Panc1 (cell line): ENCODE data around the gene LAMB4. TPM values are rescaled to one million over a fixed set of nuclear protein-coding genes. Genes with fewer than 3 reads are reported as not detected.

Experiments used
- ATAC-seq: fragments of 200-7000 bp; cut with Tn5 transposase; 2 replicates; pipeline ENCODE4 v1.9.1; 2020; ENCODE audit warnings: mild to moderate bottlenecking, moderate library complexity
- Bru-seq: library from RNA; stranded (reverse); fragments of 400-500 nt; gene quantifications from one replicate; lab custom pipeline; 2021; lab: Mats Ljungman, UMichigan
- BruChase-seq, 2 experiments: library from RNA; stranded (reverse); fragments of 400-500 nt; gene quantifications; one replicate each; lab custom pipeline; 2021; lab: Mats Ljungman, UMichigan
- BruUV-seq: library from RNA; stranded (reverse); fragments of 400-500 nt; replicated peaks from 2 replicates; lab custom pipeline; 2021; lab: Mats Ljungman, UMichigan
- CTCF ChIA-PET: fragments of 300-600 bp; sonication (Branson Sonifier 250); formaldehyde crosslinking; loops from one replicate; lab custom pipeline; 2022; ENCODE audit warnings: antibody characterized with exemption; lab: Charles Lee
- POLR2A ChIA-PET: fragments of 300-600 bp; sonication (Branson Sonifier 250); formaldehyde crosslinking; loops from one replicate; lab custom pipeline; 2022; ENCODE audit warnings: antibody characterized with exemption; lab: Charles Lee
- DNase-seq: peaks from one replicate; pipeline ENCODE4 v3.0.0-alpha.2; 2010; ENCODE audit warnings: low read depth, low spot score
- H3K27ac ChIP-seq: 2 replicates; pipeline ENCODE4 v1.5.1; 2011; ENCODE audit warnings: mild to moderate bottlenecking, low read length, inconsistent platforms
- H3K27me3 ChIP-seq: fragments of 200-500 bp; sonication (Bioruptor generic); 2 replicates; pipeline ENCODE4 v1.6.0; 2014; ENCODE audit warnings: low read length, inconsistent platforms; ENCODE audit not compliant: control insufficient read depth, insufficient read depth
- H3K36me3 ChIP-seq: fragments of 200-500 bp; sonication (Bioruptor generic); 2 replicates; pipeline ENCODE4 v1.5.1; 2014; ENCODE audit warnings: inconsistent platforms, mild to moderate bottlenecking, low read length, moderate library complexity; ENCODE audit not compliant: control insufficient read depth, insufficient read depth
- H3K4me1 ChIP-seq: 2 replicates; pipeline ENCODE4 v1.5.1; 2011; ENCODE audit warnings: inconsistent platforms, mild to moderate bottlenecking, low read length, moderate library complexity; ENCODE audit not compliant: control insufficient read depth, insufficient read depth
- H3K4me3 ChIP-seq, 2 experiments: 2 replicates each; pipeline ENCODE4 v1.5.1; 2011 to 2012; ENCODE audit warnings: low read depth in 2 of 2, low read length in 2 of 2, mild to moderate bottlenecking in 2 of 2, inconsistent platforms in 1 of 2, moderate library complexity in 1 of 2
- H3K9me3 ChIP-seq: fragments of 200-500 bp; sonication (Bioruptor generic); 2 replicates; pipeline ENCODE4 v1.5.1; 2014; ENCODE audit warnings: low read depth, mild to moderate bottlenecking, inconsistent platforms, low read length, moderate library complexity; ENCODE audit not compliant: control insufficient read depth, insufficient read depth
- POLR2AphosphoS5 ChIP-seq: IDR thresholded peaks from 2 replicates; pipeline ENCODE4 v1.6.1; 2012; ENCODE audit warnings: mild to moderate bottlenecking, low read depth, low read length, moderate library complexity
- SIN3A ChIP-seq: IDR thresholded peaks from 2 replicates; pipeline ENCODE4 v1.6.1; 2012; ENCODE audit warnings: low read depth, mild to moderate bottlenecking, low read length, moderate library complexity, borderline replicate concordance; ENCODE audit not compliant: insufficient read depth
- TCF7L2 ChIP-seq: IDR thresholded peaks from 2 replicates; pipeline ENCODE4 v1.6.1; 2011; ENCODE audit warnings: mild to moderate bottlenecking, low read depth, low read length, inconsistent platforms
- in situ Hi-C: cut with HindIII; loops from 2 replicates; pipeline ENCODE4 v1.10.0; 2016; ENCODE audit warnings: low sequenced_read_pairs, low pct_unique_long_range_greater_than_20kb
- intact Hi-C: fragments of 100-400 bp; cut with micrococcal nuclease; formaldehyde crosslinking; loops from one replicate; pipeline ENCODE4 v1.10.0; 2022; ENCODE audit not compliant: unreplicated experiment
- long read RNA-seq: library from polyadenylated mRNA; unstranded; transcript quantifications from one replicate; pipeline ENCODE4 v2.0.0, GENCODE V29; 2021; ENCODE audit not compliant: unreplicated experiment
- polyA plus RNA-seq: library from polyadenylated mRNA; unstranded; fragments of >200 nt; gene quantifications from one replicate; pipeline ENCODE4 v1.2.1, GENCODE V29; 2012; ENCODE audit warnings: missing spikeins; ENCODE audit not compliant: insufficient read length
- total RNA-seq: library from RNA; stranded (reverse); gene quantifications from one replicate; pipeline ENCODE4 v1.2.1, GENCODE V29; 2021; ENCODE audit not compliant: unreplicated experiment
- TF ChIP-seq, protein P1 (sequence below): fragments of 450-650 bp; IDR thresholded peaks from 2 replicates; pipeline ENCODE4 v1.5.1; 2017; ENCODE audit warnings: mild to moderate bottlenecking
- TF ChIP-seq, protein P2 (sequence below), 2 experiments: IDR thresholded peaks; 2 replicates each; pipeline ENCODE4 v1.6.1; 2011 to 2012; ENCODE audit warnings: low read depth in 2 of 2, control low read depth in 1 of 2, low read length in 1 of 2, mild to moderate bottlenecking in 1 of 2, moderate library complexity in 1 of 2; ENCODE audit not compliant: insufficient read depth in 1 of 2

The LAMB4 gene, protein sequence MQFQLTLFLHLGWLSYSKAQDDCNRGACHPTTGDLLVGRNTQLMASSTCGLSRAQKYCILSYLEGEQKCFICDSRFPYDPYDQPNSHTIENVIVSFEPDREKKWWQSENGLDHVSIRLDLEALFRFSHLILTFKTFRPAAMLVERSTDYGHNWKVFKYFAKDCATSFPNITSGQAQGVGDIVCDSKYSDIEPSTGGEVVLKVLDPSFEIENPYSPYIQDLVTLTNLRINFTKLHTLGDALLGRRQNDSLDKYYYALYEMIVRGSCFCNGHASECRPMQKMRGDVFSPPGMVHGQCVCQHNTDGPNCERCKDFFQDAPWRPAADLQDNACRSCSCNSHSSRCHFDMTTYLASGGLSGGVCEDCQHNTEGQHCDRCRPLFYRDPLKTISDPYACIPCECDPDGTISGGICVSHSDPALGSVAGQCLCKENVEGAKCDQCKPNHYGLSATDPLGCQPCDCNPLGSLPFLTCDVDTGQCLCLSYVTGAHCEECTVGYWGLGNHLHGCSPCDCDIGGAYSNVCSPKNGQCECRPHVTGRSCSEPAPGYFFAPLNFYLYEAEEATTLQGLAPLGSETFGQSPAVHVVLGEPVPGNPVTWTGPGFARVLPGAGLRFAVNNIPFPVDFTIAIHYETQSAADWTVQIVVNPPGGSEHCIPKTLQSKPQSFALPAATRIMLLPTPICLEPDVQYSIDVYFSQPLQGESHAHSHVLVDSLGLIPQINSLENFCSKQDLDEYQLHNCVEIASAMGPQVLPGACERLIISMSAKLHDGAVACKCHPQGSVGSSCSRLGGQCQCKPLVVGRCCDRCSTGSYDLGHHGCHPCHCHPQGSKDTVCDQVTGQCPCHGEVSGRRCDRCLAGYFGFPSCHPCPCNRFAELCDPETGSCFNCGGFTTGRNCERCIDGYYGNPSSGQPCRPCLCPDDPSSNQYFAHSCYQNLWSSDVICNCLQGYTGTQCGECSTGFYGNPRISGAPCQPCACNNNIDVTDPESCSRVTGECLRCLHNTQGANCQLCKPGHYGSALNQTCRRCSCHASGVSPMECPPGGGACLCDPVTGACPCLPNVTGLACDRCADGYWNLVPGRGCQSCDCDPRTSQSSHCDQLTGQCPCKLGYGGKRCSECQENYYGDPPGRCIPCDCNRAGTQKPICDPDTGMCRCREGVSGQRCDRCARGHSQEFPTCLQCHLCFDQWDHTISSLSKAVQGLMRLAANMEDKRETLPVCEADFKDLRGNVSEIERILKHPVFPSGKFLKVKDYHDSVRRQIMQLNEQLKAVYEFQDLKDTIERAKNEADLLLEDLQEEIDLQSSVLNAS (N-terminal part only)
- total RNA-seq (not detected), Bru-seq, nascent RNA (percentile 7 among the genes with signal in this experiment), BruChase-seq, experiment 1, labeled RNA remaining after a 2-hour chase (percentile 2 among the genes with signal in this experiment), BruChase-seq, experiment 2, labeled RNA remaining after a 6-hour chase (percentile 3 among the genes with signal in this experiment)
- not detected for polyA plus RNA-seq
- long read RNA-seq, result 0 reads

DNA sequence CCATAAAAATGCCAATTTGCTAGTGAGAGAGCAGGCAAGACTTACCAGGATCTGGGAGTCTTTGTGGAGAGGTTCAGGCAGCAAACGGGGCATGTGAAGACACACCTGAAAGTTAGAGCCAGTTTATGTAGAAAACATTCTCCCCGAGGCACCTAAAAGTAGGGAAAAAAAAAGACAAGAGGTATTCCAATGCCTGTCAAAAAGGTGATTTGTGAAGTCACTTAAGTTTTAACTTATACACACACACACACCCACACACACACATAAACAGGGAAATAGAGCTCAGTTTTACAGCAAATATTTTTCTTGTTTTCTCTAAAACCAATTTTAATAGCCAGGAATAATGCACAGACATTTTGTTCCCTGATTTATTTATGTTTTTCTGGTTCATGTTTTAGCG lies at the start of gene LAMB4:
LAMB4 (minus strand) TSS at position 101 of the 400 bp plus-strand sequence. CDS start 7,197 bp downstream, outside the sequence.
- CTCF ChIA-PET, result no interaction called here
- no TSS peak for BruUV-seq
- no peak within 1 kb of the TSS for H3K4me3 ChIP-seq
- H3K27ac ChIP-seq, result no peak within 1 kb of the TSS
- H3K9me3 ChIP-seq, result no peaks in the 10 kb centered on the region
- intact Hi-C loops, result no loop called here
- ATAC-seq (no peak), DNase-seq (no peak)
- POLR2A ChIA-PET, result no interaction called here
- in situ Hi-C loops, result no loop called here
- TF ChIP-seq, protein P1, sequence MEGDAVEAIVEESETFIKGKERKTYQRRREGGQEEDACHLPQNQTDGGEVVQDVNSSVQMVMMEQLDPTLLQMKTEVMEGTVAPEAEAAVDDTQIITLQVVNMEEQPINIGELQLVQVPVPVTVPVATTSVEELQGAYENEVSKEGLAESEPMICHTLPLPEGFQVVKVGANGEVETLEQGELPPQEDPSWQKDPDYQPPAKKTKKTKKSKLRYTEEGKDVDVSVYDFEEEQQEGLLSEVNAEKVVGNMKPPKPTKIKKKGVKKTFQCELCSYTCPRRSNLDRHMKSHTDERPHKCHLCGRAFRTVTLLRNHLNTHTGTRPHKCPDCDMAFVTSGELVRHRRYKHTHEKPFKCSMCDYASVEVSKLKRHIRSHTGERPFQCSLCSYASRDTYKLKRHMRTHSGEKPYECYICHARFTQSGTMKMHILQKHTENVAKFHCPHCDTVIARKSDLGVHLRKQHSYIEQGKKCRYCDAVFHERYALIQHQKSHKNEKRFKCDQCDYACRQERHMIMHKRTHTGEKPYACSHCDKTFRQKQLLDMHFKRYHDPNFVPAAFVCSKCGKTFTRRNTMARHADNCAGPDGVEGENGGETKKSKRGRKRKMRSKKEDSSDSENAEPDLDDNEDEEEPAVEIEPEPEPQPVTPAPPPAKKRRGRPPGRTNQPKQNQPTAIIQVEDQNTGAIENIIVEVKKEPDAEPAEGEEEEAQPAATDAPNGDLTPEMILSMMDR, result no peak
- TF ChIP-seq, protein P2, sequence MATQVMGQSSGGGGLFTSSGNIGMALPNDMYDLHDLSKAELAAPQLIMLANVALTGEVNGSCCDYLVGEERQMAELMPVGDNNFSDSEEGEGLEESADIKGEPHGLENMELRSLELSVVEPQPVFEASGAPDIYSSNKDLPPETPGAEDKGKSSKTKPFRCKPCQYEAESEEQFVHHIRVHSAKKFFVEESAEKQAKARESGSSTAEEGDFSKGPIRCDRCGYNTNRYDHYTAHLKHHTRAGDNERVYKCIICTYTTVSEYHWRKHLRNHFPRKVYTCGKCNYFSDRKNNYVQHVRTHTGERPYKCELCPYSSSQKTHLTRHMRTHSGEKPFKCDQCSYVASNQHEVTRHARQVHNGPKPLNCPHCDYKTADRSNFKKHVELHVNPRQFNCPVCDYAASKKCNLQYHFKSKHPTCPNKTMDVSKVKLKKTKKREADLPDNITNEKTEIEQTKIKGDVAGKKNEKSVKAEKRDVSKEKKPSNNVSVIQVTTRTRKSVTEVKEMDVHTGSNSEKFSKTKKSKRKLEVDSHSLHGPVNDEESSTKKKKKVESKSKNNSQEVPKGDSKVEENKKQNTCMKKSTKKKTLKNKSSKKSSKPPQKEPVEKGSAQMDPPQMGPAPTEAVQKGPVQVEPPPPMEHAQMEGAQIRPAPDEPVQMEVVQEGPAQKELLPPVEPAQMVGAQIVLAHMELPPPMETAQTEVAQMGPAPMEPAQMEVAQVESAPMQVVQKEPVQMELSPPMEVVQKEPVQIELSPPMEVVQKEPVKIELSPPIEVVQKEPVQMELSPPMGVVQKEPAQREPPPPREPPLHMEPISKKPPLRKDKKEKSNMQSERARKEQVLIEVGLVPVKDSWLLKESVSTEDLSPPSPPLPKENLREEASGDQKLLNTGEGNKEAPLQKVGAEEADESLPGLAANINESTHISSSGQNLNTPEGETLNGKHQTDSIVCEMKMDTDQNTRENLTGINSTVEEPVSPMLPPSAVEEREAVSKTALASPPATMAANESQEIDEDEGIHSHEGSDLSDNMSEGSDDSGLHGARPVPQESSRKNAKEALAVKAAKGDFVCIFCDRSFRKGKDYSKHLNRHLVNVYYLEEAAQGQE (IDR thresholded peaks at IDR 0.05; ENCODE audit: insufficient read depth in 1 of 2, low read depth in 2 of 2, low read length in 1 of 2), result no peak
- TF ChIP-seq SIN3A (no peak), POLR2AphosphoS5 (no peak), TCF7L2 (no peak)
- H3K4me1 ChIP-seq, result no peaks in the 10 kb centered on the region; the same call in 1 of the 2 replicates
- H3K27me3 ChIP-seq, result no peaks in the 10 kb centered on the region
- no peaks in the 10 kb centered on the region; the same call in 1 of the 2 replicates for H3K36me3 ChIP-seq

DNA sequence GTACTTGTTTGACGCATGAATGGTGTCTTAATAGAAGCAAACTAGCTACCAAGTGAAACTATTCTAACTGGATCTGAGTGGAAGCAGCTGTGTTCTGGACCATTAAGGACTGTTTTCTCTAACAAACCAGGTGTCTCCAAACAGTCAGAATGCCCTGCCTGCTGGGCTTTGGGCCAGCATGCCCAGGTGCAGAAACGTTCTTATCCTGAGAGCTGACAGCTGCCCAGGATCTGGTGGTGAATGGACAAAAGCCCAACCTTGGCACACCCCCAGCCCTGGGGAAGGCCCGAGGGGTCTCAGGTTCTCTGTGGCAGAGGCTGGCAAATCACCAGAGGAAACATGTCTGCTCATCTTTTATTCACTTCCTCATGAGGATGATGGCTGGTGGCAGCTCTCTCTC lies 48.2 kb upstream of the LAMB4 start:
- CTCF ChIA-PET, result no interaction called here
- H3K4me1 ChIP-seq, result no peaks in the 10 kb centered on the region
- ATAC-seq (no peak), DNase-seq (no peak)
- no peaks in the 10 kb centered on the region for H3K9me3 ChIP-seq
- no peak overlapping the region for H3K27ac ChIP-seq
- H3K27me3 ChIP-seq, result peaks cover 12% of the 10 kb centered on the region
- intact Hi-C loops (no loop called here), in situ Hi-C loops (no loop called here)
- H3K4me3 ChIP-seq, result no peak overlapping the region
- no TSS peak for BruUV-seq
- POLR2A ChIA-PET, result no interaction called here
- no peaks in the 10 kb centered on the region for H3K36me3 ChIP-seq
- TF ChIP-seq SIN3A (no peak), POLR2AphosphoS5 (no peak), TCF7L2 (no peak)
- TF ChIP-seq, protein P2 (IDR thresholded peaks at IDR 0.05; ENCODE audit: insufficient read depth in 1 of 2, low read depth in 2 of 2, low read length in 1 of 2), result no peak
- TF ChIP-seq, protein P1, result no peak
